GM12878 (cell line): ENCODE results near the gene SLF2. TPM values are rescaled to one million over a fixed set of nuclear protein-coding genes. Genes with fewer than 3 reads are reported as not detected.

ENCODE experiments used
- ATAC-seq: fragments of 200-7000 bp; cut with Tn5 transposase; 3 replicates; pipeline ENCODE4 v1.9.1; 2020; ENCODE audit warnings: mild to moderate bottlenecking, moderate library complexity
- BruUV-seq: library from RNA; stranded (reverse); fragments of 400-500 nt; replicated peaks from 2 replicates; lab custom pipeline; 2021; lab: Mats Ljungman, UMichigan
- CTCF ChIA-PET: fragments of 300-600 bp; sonication (Branson Sonifier 250); formaldehyde crosslinking; extraction: SDS; loops from one replicate; lab custom pipeline; 2021; ENCODE audit warnings: inconsistent platforms; lab: Yijun Ruan, JAX
- POLR2A ChIA-PET: fragments of 350-600 bp; formaldehyde crosslinking; extraction: SDS; loops from one replicate; lab custom pipeline; 2021; ENCODE audit warnings: inconsistent platforms; lab: Charles Lee
- RAD21 ChIA-PET: fragments of 300-600 bp; sonication (Branson Sonifier 250); formaldehyde crosslinking; loops from one replicate; lab custom pipeline; 2023; ENCODE audit warnings: antibody characterized with exemption; ENCODE audit not compliant: unreplicated experiment; lab: Charles Lee
- SMC1A ChIA-PET: fragments of 300-600 bp; sonication (Branson Sonifier 250); formaldehyde crosslinking; loops from one replicate; lab custom pipeline; 2023; ENCODE audit not compliant: unreplicated experiment, uncharacterized antibody; lab: Charles Lee
- DNase-seq: peaks from one replicate; pipeline ENCODE4 v3.0.0-alpha.2; 2011; ENCODE audit warnings: low read depth, low spot score
- FAIRE-seq: peaks from 3 replicates; lab custom pipeline; 2011; peaks lifted over from hg19 to GRCh38; lab: Jason Lieb, UNC
- H2AFZ ChIP-seq: 2 replicates; pipeline ENCODE4 v1.6.0; 2011; ENCODE audit warnings: low read depth, low read length, control low read depth; ENCODE audit not compliant: control insufficient read depth
- H3K27ac ChIP-seq: 2 replicates; pipeline ENCODE4 v1.5.1; 2011; ENCODE audit warnings: control low read depth; ENCODE audit not compliant: control insufficient read depth, insufficient read depth
- H3K27me3 ChIP-seq, 2 experiments: replicated peaks in 1 of 2; 2 replicates each; pipeline versions ENCODE4 v1.6.0 to v1.6.1; 2011; ENCODE audit warnings: low read length in 1 of 2; ENCODE audit not compliant: control insufficient read depth in 2 of 2, insufficient read depth in 2 of 2
- H3K36me3 ChIP-seq, 2 experiments: 2 replicates each; pipeline ENCODE4 v1.5.1; 2011; ENCODE audit warnings: low read length in 1 of 2; ENCODE audit not compliant: control insufficient read depth in 2 of 2, insufficient read depth in 2 of 2
- H3K4me1 ChIP-seq: 2 replicates; pipeline ENCODE4 v1.6.1; 2011; ENCODE audit warnings: mild to moderate bottlenecking, low read length, moderate library complexity, mixed read lengths; ENCODE audit not compliant: control insufficient read depth, insufficient read depth
- H3K4me2 ChIP-seq: 2 replicates; pipeline ENCODE4 v1.6.0; 2011; ENCODE audit warnings: control low read depth; ENCODE audit not compliant: control insufficient read depth, insufficient read depth
- H3K4me3 ChIP-seq: fragments of 200-600 bp; sonication (generic); 2 replicates; pipeline ENCODE4 v1.5.1; 2016
- H3K79me2 ChIP-seq: 2 replicates; pipeline ENCODE4 v1.6.0; 2011; ENCODE audit warnings: low read length; ENCODE audit not compliant: control insufficient read depth, insufficient read depth
- H3K9ac ChIP-seq: 2 replicates; pipeline ENCODE4 v1.8.0; 2011; ENCODE audit warnings: low read length, control low read depth, mixed read lengths; ENCODE audit not compliant: control insufficient read depth, insufficient read depth
- H3K9me3 ChIP-seq: replicated peaks from 3 replicates; pipeline ENCODE4 v1.5.1; 2011; ENCODE audit warnings: mild to moderate bottlenecking, low read length; ENCODE audit not compliant: control insufficient read depth, insufficient read depth
- H4K20me1 ChIP-seq: 2 replicates; pipeline ENCODE4 v1.6.0; 2011; ENCODE audit not compliant: control insufficient read depth, insufficient read depth
- BCL3 ChIP-seq: IDR thresholded peaks from 2 replicates; pipeline ENCODE4 v1.6.1; 2011; ENCODE audit warnings: borderline replicate concordance, low read depth, mild to moderate bottlenecking, moderate library complexity, low read length; ENCODE audit not compliant: insufficient read depth, poor library complexity, severe bottlenecking
- BRCA1 ChIP-seq: IDR thresholded peaks from 2 replicates; pipeline ENCODE4 v1.6.1; 2011; ENCODE audit warnings: low read depth, low read length, improper control_type of control experiment
- CBFB ChIP-seq: IDR thresholded peaks from 2 replicates; pipeline ENCODE4 v1.6.1; 2016; ENCODE audit warnings: antibody characterized with exemption, low read depth
- CHD4 ChIP-seq: fragments of 200-600 bp; sonication (generic); IDR thresholded peaks from 2 replicates; pipeline ENCODE4 v1.6.1; 2016; ENCODE audit warnings: mild to moderate bottlenecking
- DPF2 ChIP-seq: fragments of 450-650 bp; IDR thresholded peaks from 2 replicates; pipeline ENCODE4 v1.6.1; 2017; ENCODE audit warnings: mild to moderate bottlenecking
- FOXK2 ChIP-seq: fragments of 450-650 bp; IDR thresholded peaks from 2 replicates; pipeline ENCODE4 v1.6.1; 2017; ENCODE audit warnings: mild to moderate bottlenecking, moderate library complexity
- GABPA ChIP-seq: IDR thresholded peaks from 2 replicates; pipeline ENCODE4 v1.6.1; 2014; ENCODE audit warnings: antibody characterized with exemption, low read depth, mild to moderate bottlenecking, inconsistent platforms
- HCFC1 ChIP-seq: fragments of 150-350 bp; IDR thresholded peaks from 2 replicates; pipeline ENCODE4 v1.6.1; 2014; ENCODE audit warnings: low read length
- IRF5 ChIP-seq: fragments of 450-650 bp; IDR thresholded peaks from 2 replicates; pipeline ENCODE4 v1.6.1; 2017; ENCODE audit warnings: borderline replicate concordance
- KLF5 ChIP-seq: fragments of 450-650 bp; IDR thresholded peaks from 2 replicates; pipeline ENCODE4 v1.6.1; 2014; ENCODE audit warnings: mild to moderate bottlenecking; ENCODE audit not compliant: partially characterized antibody
- MEF2A ChIP-seq: IDR thresholded peaks from 2 replicates; pipeline ENCODE4 v1.6.1; 2011; ENCODE audit warnings: low read depth, mild to moderate bottlenecking, low read length, moderate library complexity; ENCODE audit not compliant: insufficient read depth
- MYC ChIP-seq: IDR thresholded peaks from 2 replicates; pipeline ENCODE4 v1.6.1; 2011; ENCODE audit warnings: mild to moderate bottlenecking, low read length, moderate library complexity, inconsistent platforms; ENCODE audit not compliant: insufficient read depth, insufficient replicate concordance, insufficient read length, severe bottlenecking
- REST ChIP-seq: IDR thresholded peaks from 2 replicates; pipeline ENCODE4 v1.6.1; 2012; ENCODE audit warnings: mild to moderate bottlenecking, low read depth, low read length
- ZNF24 ChIP-seq: fragments of 450-650 bp; IDR thresholded peaks from 2 replicates; pipeline ENCODE4 v1.6.1; 2017; ENCODE audit warnings: antibody characterized with exemption, mild to moderate bottlenecking
- WGBS: methylation state at CpG from one replicate; pipeline ENCODE4 v1.1.6; 2016; ENCODE audit warnings: low lambda C conversion rate; ENCODE audit not compliant: insufficient replicate concordance, insufficient coverage; ENCODE audit errors: missing lambda C conversion rate; 5-methylcytosine and 5-hydroxymethylcytosine counted together
- in situ Hi-C: fragments of 300-500 bp; cut with MboI; formaldehyde crosslinking; loops from 9 replicates; pipeline ENCODE4 v1.14.3; 2018; ENCODE audit warnings: mixed read lengths
- intact Hi-C: fragments of 100-400 bp; cut with micrococcal nuclease; formaldehyde crosslinking; loops from one replicate; pipeline ENCODE4 v1.14.2; 2022; ENCODE audit not compliant: unreplicated experiment
- polyA plus RNA-seq, 11 experiments: library from polyadenylated mRNA; depleted of rRNA in 4 of 11; unstranded in 6 of 11; stranded (reverse) in 5 of 11; fragments of >200 nt; fragmentation: Nextera tagmentation in 4 of 11; fragmentation: Illumina TruSeq in 1 of 11; extraction: Ambion mirVana in 4 of 11; extraction: Trizol in 1 of 11; gene quantifications; 1 replicate in 1 of 11; 2 replicates in 10 of 11; pipeline versions ENCODE4 v1.2.1 to v1.2.3, GENCODE V29; 2011 to 2016; ENCODE audit warnings: inconsistent platforms in 2 of 11, missing spikeins in 2 of 11, low read depth in 1 of 11
- total RNA-seq, 4 experiments: library from RNA; depleted of rRNA in 3 of 4; stranded (reverse); fragments of >200 nt in 3 of 4; fragmentation: Illumina TruSeq in 1 of 4; extraction: Trizol in 1 of 4; gene quantifications; 2 replicates each; pipeline versions ENCODE4 v1.2.1 to v1.2.3, GENCODE V29; 2013 to 2021

SLF2 gene
- total and polyA plus RNA-seq, 10 of the 15 experiments (the other 5 are each of a cell fraction or from before 2014, with no cell fraction given) = 3.0 to 25.2 (median 17.9) TPM

GRCh38 chr10:100978121-100978900, 65.5 kb downstream of the SLF2 start:
- TF ChIP-seq DPF2 = no peak
- TF ChIP-seq REST = no peak
- TF ChIP-seq BRCA1 = no peak
- TF ChIP-seq ZNF24 = no peak
- no peak for TF ChIP-seq IRF5
- TF ChIP-seq MYC = no peak
- no peak for TF ChIP-seq BCL3
- TF ChIP-seq FOXK2 = no peak
- no peak for TF ChIP-seq CBFB
- no peak for TF ChIP-seq HCFC1
- no peak for TF ChIP-seq KLF5
- TF ChIP-seq MEF2A = no peak
- TF ChIP-seq GABPA = no peak
- TF ChIP-seq CHD4 = no peak
- H4K20me1 ChIP-seq = no peaks in the 10 kb centered on the region
- peaks cover 0 to 3% of the 10 kb centered on the region in 2 experiments; a peak in 2 of 4 replicates for H3K36me3 ChIP-seq
- no peaks in the 10 kb centered on the region for H3K27me3 ChIP-seq
- H3K27ac ChIP-seq = no peak overlapping the region
- WGBS = 85% methylated on average over 13 of the region's 13 CpGs
- no peak for ATAC-seq
- in situ Hi-C loops (no loop called here), intact Hi-C loops (no loop called here)
- CTCF ChIA-PET = no interaction called here
- DNase-seq = no peak
- no peaks in the 10 kb centered on the region for H3K9me3 ChIP-seq
- RAD21 ChIA-PET = no interaction called here
- H3K4me1 ChIP-seq = no peaks in the 10 kb centered on the region
- BruUV-seq = no TSS peak
- H3K4me2 ChIP-seq = no peak overlapping the region
- no peak overlapping the region for H3K4me3 ChIP-seq
- SMC1A ChIA-PET = no interaction called here
- H3K9ac ChIP-seq = no peak overlapping the region
- H3K79me2 ChIP-seq = no peaks in the 10 kb centered on the region
- POLR2A ChIA-PET = no interaction called here
- no peak overlapping the region for H2AFZ ChIP-seq
- no peak for FAIRE-seq
